HL-60 (cell line): ENCODE measurements around the gene ALK.

Experiments used
- DNase-seq, 2 experiments: peaks; one replicate each; pipeline ENCODE4 v3.0.0-alpha.2; 2010 to 2020; ENCODE audit warnings: low read depth in 1 of 2, low spot score in 1 of 2
- H3K27ac ChIP-seq: fragments of 250-450 bp; sonication (Bioruptor Pico); replicated peaks from 2 replicates; pipeline ENCODE4 v1.5.1; 2020; ENCODE audit warnings: mild to moderate bottlenecking, moderate library complexity
- H3K27me3 ChIP-seq: fragments of 250-450 bp; sonication (Bioruptor Pico); 2 replicates; pipeline ENCODE4 v1.5.1; 2021; ENCODE audit warnings: mild to moderate bottlenecking, moderate library complexity; ENCODE audit not compliant: insufficient read depth, poor library complexity, severe bottlenecking
- H3K4me3 ChIP-seq: replicated peaks from 2 replicates; pipeline ENCODE4 v1.5.1; 2011; ENCODE audit warnings: mild to moderate bottlenecking, control low read depth, low read length; ENCODE audit not compliant: insufficient read depth
- GABPA ChIP-seq: IDR thresholded peaks from 2 replicates; pipeline ENCODE4 v1.6.1; 2012; ENCODE audit warnings: low read depth
- POLR2AphosphoS5 ChIP-seq: IDR thresholded peaks from 2 replicates; pipeline ENCODE4 v1.6.1; 2012; ENCODE audit warnings: low read depth
- SPI1 ChIP-seq: IDR thresholded peaks from 2 replicates; pipeline ENCODE4 v1.6.1; 2012; ENCODE audit warnings: low read depth, mild to moderate bottlenecking, borderline replicate concordance
- TF ChIP-seq, protein P1 (sequence below): IDR thresholded peaks from one replicate; pipeline ENCODE4 v1.5.1; 2011; ENCODE audit warnings: low read length, control low read depth, inconsistent platforms; ENCODE audit not compliant: insufficient read depth
- TF ChIP-seq, protein P2 (sequence below): IDR thresholded peaks from 2 replicates; pipeline ENCODE4 v1.6.1; 2012; ENCODE audit warnings: low read depth; ENCODE audit not compliant: insufficient replicate concordance

Gene ALK

DNA sequence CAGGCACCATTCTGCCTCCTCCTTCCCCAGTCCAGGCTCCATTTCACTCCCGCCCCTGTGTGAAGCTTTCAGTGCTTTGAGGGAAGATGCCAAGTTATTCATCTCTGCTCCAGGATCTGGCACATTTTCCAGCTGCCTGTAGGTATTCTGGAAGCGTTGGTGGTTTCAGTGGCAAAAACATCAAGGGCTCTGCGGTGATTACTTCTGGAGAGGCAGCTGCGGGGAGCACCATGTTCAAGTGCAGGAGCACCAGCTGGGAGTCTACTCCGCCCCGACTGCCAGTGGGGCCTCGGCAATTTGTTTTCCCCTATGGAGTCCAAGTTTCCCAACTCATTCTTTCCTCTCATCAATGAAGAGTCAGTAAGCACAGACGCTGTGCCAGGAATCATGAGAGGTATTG, 594.5 kb downstream of the ALK start:
- TF ChIP-seq, protein P1, sequence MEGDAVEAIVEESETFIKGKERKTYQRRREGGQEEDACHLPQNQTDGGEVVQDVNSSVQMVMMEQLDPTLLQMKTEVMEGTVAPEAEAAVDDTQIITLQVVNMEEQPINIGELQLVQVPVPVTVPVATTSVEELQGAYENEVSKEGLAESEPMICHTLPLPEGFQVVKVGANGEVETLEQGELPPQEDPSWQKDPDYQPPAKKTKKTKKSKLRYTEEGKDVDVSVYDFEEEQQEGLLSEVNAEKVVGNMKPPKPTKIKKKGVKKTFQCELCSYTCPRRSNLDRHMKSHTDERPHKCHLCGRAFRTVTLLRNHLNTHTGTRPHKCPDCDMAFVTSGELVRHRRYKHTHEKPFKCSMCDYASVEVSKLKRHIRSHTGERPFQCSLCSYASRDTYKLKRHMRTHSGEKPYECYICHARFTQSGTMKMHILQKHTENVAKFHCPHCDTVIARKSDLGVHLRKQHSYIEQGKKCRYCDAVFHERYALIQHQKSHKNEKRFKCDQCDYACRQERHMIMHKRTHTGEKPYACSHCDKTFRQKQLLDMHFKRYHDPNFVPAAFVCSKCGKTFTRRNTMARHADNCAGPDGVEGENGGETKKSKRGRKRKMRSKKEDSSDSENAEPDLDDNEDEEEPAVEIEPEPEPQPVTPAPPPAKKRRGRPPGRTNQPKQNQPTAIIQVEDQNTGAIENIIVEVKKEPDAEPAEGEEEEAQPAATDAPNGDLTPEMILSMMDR = no peak
- TF ChIP-seq GABPA (no peak), SPI1 (no peak), POLR2AphosphoS5 (no peak)
- TF ChIP-seq, protein P2, sequence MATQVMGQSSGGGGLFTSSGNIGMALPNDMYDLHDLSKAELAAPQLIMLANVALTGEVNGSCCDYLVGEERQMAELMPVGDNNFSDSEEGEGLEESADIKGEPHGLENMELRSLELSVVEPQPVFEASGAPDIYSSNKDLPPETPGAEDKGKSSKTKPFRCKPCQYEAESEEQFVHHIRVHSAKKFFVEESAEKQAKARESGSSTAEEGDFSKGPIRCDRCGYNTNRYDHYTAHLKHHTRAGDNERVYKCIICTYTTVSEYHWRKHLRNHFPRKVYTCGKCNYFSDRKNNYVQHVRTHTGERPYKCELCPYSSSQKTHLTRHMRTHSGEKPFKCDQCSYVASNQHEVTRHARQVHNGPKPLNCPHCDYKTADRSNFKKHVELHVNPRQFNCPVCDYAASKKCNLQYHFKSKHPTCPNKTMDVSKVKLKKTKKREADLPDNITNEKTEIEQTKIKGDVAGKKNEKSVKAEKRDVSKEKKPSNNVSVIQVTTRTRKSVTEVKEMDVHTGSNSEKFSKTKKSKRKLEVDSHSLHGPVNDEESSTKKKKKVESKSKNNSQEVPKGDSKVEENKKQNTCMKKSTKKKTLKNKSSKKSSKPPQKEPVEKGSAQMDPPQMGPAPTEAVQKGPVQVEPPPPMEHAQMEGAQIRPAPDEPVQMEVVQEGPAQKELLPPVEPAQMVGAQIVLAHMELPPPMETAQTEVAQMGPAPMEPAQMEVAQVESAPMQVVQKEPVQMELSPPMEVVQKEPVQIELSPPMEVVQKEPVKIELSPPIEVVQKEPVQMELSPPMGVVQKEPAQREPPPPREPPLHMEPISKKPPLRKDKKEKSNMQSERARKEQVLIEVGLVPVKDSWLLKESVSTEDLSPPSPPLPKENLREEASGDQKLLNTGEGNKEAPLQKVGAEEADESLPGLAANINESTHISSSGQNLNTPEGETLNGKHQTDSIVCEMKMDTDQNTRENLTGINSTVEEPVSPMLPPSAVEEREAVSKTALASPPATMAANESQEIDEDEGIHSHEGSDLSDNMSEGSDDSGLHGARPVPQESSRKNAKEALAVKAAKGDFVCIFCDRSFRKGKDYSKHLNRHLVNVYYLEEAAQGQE = no peak
- H3K4me3 ChIP-seq = no peak overlapping the region
- no peak overlapping the region for H3K27ac ChIP-seq
- DNase-seq = no peak
- no peaks in the 10 kb centered on the region for H3K27me3 ChIP-seq

DNA sequence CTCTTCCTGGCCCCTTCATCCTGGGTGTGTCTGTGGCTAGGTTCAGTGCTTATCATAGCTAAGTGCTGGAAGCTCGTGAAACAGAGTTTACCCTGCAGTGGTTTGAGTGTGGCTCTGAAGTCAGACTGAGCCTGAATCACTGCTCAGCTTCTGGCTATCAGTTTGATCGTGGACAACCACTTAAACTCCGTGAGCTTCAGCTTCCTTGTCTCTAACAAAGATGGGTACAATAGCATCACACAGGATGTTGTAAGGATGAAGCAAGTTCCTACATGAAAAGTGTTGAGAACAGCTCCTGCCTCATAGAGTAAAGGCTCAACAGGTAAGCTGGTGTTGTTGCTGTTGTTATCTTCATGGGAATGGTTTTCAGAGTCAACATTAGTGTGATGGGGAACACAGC, 595.8 kb downstream of the ALK start:
- DNase-seq = no peak
- Histone ChIP-seq H3K27ac (no peak overlapping the region), H3K27me3 (no peaks in the 10 kb centered on the region), H3K4me3 (no peak overlapping the region)
- TF ChIP-seq, protein P1 = no peak
- TF ChIP-seq GABPA (no peak), POLR2AphosphoS5 (no peak), SPI1 (no peak)
- TF ChIP-seq, protein P2 = no peak

DNA sequence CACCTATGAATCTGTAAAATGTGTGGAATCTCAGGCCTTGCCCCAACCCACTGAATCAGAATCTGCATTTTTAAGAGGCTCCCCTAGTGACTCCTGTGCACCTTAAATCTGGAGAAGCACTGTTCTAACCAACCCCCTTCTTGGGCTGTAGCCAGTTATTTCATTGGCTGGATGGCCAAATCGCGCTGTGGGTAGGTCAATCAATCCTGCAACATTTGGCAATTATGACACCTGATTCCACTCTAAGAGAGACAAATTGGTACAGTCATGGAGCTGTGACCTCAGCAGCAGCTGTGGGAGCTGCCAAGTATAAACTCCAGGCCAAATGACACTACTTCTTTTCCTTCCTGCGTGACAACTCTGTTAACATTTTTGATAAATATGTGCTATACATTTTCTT, 597.4 kb downstream of the ALK start:
- no peak overlapping the region for H3K27ac ChIP-seq
- H3K27me3 ChIP-seq = no peaks in the 10 kb centered on the region
- TF ChIP-seq GABPA = no peak
- TF ChIP-seq POLR2AphosphoS5 = no peak
- no peak for TF ChIP-seq SPI1
- TF ChIP-seq, protein P2 = no peak
- TF ChIP-seq, protein P1 = no peak
- no peak overlapping the region for H3K4me3 ChIP-seq
- no peak for DNase-seq
